HG02981 (cell line): ENCODE data around the gene SPTLC3.

Experiments used
- ATAC-seq: cut with Tn5 transposase; IDR thresholded peaks from one replicate; pipeline ENCODE4 v1.9.1; 2021; ENCODE audit warnings: mild to moderate bottlenecking, moderate library complexity; ENCODE audit not compliant: unreplicated experiment

The SPTLC3 gene

GRCh38 chr20:12984069-12984765 lies 24.6 kb upstream of the SPTLC3 start:
- ATAC-seq, result no peak

DNA sequence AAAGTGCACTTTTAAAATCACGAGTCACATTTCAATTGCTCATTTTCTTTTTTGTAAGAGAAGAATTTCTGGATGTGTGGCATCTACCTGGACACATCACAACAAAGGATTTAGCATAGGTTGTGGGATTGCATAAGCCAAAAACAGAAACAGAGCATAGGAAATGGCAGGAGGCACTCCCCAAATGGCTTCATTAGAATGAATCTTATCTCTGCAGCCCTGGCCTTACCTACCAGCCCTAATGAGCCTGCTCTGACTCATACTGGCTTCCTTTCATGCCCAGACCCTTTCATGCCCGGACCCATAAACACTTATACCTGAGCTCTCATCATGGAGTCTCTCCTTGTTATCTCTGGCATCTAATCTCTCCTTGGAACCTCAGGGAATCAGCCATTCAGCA lies 23.9 kb upstream of the SPTLC3 start:
- ATAC-seq, result no peak

GRCh38 chr20:12987261-12987660 lies 21.5 kb upstream of the SPTLC3 start:
- no peak for ATAC-seq

GRCh38 chr20:12989586-12990115 lies 19.1 kb upstream of the SPTLC3 start:
- no peak for ATAC-seq

GRCh38 chr20:12997128-12997655 lies 11.6 kb upstream of the SPTLC3 start:
- ATAC-seq, result no peak

DNA sequence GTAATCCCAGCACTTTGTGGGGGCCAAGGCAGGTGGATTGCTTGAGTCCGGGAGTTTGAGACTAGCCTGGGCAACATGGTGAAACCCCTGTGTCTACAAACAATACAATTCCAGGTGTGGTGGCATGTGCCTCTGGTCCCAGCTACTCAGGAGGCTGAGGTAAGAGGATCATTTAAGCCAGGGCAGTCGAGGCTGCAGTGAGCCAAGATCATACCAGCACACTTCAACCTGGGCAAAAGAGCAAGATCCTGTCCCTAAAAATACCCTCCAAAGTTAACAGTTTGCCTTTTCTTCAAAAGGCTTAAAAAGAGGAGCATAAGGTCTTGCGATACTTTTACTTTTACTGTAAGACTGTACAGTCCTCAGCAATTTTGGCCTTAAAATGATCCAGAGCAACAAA lies 10.7 kb upstream of the SPTLC3 start:
- no peak for ATAC-seq

- ATAC-seq, result no peak
Observed at GRCh38 chr20:12999201-12999600, 9.6 kb upstream of the SPTLC3 start.

DNA sequence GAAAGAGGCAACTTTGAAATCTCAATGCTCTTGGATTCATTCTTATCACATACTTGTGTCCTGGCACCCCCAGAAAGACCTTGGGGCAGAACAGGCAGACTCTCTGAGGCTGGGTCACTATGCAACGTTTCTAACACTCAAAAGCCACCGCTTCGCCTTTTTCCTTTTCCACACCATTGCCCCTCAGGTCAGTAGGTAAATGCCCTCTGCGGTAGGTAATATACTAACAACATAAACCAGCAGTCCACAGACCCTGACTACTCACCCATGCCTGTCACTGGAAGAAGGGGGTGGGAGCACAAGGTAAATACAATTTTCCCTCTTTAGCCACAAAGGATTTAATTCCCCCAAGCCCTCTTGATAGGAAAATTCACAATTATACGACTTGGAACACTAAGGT lies 6.5 kb upstream of the SPTLC3 start:
- no peak for ATAC-seq

DNA sequence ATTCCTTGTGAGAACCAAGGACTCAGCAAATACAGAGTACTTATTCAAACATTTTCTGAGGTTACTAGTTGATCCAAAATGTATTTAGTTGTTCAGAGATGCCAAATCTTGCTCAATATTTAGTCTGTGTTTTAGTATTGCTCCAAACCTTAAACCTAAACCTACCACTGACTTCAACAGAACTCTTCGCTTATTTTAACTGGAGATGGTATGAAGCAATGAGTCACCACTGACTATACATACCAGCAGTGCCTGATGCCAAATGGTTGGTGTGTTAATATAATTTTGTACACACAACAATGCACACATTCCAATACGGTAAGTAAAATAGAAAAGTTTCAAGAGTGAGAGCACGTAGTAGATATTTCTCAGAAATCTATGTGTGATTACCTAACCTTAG lies 1.9 kb upstream of the SPTLC3 start:
- no peak for ATAC-seq

- no peak for ATAC-seq
Observed at GRCh38 chr20:13007596-13007995, 1.2 kb upstream of the SPTLC3 start.

DNA sequence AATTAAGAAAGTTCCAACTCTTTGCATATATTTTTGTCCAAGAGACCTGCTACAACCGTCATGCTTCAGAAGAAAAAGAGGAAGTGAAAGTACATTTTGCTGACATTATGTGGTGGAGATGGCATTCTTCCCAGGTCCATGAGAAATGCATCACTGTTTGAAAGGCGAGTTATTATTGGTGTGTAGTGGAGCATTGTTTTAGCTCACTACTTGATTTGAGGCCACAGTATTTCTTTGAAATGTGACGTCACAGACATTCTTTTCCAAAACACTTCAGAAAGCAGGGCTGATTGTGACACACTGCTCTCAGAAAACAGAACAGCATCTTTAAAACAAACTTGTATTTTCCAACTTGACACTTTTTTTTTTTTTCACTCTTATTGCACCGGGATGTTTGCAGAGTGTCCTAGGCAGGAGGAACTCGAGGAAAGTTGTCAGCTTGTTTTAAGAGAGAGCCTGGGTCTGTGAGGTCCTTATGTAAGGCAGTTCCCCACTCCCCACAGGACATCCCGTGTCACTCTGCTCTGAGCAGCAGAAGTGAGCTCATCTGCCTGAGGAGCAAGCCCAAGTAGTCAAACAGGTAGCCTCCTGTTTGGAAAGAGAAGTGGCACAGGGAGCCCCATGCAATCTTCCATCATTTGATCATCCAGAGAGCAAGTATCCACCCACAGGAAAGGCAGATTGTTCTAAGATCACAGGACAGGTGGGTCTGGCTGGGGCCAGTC lies 1.1 kb downstream of the SPTLC3 start:
- peak; percentile 94 for ATAC-seq

- ATAC-seq, result no peak
Observed at GRCh38 chr20:13012886-13013285, 4.1 kb downstream of the SPTLC3 start.

- ATAC-seq, result no peak
Observed at GRCh38 chr20:13013411-13013810, 4.6 kb downstream of the SPTLC3 start.

DNA sequence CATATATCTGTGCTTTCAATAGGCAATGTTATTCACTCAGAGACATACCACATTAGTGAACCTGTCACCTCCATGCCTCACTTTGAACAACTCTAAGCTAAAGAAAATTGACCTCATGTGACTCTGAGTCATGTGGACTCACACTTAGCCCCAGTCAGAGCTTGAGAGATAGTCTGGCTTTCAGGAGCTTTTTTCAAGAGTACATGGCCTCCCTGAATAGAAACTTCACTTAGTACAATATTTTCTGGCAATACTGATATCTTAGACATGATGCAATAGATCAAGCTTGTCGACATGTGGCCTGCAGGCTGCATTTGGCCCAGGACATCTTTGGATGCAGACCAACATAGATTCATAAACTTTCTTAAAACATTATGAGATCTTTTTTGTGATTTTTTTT lies 8.5 kb downstream of the SPTLC3 start:
- ATAC-seq, result no peak

DNA sequence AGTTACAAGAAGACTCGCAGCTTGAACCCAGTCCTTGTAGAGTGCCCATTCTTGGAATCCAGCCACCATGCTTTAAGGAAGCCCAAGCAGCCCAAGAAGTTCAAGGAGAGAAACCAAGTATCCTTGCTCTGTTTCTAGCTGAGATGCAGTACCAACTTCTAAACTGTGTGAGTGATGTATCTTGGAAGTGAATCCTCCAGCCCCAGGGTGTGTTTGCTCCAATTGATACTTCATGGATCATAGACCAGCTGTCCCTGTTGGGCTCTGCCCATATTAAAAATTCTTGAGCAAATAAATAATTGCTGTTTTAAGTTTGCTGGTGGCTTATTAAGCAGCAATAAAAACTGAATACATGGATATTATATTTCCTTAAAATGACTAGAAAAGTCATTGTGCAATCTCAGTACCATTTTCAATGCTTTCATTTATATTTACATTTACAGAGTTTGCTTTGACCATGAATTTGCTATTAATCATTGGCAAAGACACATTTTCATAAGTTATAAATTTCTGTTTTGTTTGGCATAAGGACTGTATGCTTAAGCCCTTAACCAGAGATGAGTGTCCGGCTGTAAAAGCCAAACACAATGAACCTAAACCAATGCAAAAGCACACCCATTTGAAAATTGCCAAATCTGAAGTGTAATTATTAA lies 9.2 kb downstream of the SPTLC3 start:
- ATAC-seq, result no peak

- no peak for ATAC-seq
Observed at GRCh38 chr20:13021205-13021970, 12.6 kb downstream of the SPTLC3 start.

DNA sequence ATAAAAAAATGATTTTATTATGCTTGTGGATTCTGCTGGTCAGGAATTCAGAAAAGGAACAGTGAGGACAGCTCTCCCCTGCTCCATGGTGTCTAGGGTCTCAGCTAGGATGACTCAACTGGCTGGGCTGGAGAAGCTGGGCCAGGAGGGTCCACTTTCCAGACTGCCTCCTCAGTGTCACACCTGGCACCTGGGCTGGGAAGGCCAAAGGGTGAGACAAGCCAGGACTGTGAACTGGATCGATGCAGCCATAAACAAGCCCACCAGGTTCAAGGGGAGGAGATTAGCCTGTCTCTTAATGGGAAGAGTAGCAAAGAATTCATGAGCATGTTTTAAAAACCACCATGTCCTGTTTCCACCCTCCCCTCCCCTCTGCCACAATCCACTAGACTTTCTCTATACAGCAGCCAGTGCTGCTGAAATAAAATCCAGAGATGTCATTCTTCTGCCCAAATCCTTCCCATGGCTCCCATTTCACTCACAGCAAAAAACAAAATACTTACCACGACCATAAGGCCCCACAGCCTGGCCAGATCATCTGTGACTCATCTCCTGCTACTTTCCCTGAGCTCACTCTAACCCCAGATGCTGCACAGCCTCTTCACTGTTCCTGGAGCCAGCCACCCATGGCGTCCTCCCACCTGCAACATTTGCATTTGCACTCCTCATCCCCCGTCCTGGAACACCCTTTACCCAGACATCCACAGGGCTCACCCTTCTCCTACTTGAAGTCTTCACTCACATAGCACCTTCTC lies 13.8 kb downstream of the SPTLC3 start:
- no peak for ATAC-seq

- ATAC-seq, result no peak
Observed at GRCh38 chr20:13024596-13024995, 15.8 kb downstream of the SPTLC3 start.

DNA sequence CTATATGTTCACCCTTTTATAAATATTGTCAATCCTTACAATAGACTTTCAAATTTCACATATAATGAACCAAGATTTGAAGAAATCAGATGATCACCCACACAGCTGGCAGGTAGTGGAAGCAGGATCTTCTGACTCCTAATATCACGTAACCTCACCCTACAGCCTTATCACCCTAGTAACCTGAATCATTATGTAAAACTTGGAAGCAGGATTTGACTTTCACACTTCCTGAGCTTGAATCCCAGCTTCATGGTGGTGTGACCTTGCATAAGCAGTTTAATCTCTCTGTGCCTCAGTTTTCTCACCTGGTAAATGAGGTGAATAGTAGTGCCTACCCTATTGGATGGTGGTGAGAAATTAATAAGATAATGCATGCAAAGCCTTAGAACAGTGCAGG lies 16.4 kb downstream of the SPTLC3 start:
- ATAC-seq, result no peak

GRCh38 chr20:13028001-13028400 lies 19.2 kb downstream of the SPTLC3 start:
- no peak for ATAC-seq
